CD4-positive, alpha-beta T cell treated with Interleukin-15 for 1 hour (primary cell): ENCODE data around the gene MKNK2.

Source experiments
- DNase-seq: peaks from one replicate; pipeline ENCODE4 v3.0.0-alpha.2; 2020

The MKNK2 gene

DNA sequence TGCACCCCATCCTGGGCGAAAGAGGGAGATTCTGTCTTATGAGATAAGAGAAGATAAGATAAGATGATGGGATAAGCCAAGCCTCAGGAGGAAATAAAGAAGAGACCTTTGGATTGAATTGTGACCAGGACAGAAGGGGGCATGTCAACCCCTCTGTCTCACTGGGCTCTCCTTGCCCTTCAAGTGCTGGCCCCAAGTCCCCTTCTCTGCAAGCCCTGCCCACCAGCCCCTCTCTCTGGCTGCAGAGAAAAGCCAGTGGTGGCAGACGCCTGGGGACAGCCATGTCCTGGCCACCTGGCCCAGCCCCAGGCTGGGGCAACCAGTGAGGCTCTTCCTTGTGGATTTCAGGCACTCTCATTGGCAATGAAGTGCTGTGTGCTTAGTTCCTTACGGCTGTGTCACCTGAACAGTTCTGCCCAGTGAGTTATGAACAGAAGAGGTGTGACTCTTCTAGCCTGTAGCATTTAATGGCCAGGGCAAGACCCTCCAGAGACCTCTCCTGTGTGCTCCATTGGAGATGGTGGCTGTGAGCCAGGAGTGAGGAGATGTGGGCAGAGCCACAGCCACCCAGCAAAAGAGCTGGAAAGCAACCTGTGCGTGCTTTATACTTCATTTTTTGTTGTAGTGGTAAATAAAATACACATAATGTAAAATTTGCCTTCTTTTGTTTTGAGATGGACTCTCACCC, 29.4 kb downstream of the MKNK2 start:
- DNase-seq, result no peak

DNA sequence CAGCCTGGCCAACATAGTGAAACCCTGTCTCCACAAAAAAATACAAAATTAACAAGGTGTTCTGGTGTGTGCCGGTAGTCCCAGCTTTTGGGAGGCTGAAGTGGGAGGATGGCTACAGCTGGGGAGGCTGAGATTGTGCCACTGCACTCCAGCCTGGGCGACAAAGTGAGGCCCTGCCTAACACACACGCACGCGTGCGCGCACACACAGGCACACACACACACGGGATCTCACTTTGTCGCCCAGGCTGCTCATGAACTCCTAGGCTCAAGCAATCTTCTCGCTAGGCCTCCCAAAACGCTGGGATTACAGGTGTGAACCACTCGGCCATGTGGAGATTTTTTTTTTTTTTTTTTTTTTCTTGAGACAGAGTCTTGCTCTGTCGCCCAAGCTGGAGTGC, 32.3 kb downstream of the MKNK2 start:
- no peak for DNase-seq

DNA sequence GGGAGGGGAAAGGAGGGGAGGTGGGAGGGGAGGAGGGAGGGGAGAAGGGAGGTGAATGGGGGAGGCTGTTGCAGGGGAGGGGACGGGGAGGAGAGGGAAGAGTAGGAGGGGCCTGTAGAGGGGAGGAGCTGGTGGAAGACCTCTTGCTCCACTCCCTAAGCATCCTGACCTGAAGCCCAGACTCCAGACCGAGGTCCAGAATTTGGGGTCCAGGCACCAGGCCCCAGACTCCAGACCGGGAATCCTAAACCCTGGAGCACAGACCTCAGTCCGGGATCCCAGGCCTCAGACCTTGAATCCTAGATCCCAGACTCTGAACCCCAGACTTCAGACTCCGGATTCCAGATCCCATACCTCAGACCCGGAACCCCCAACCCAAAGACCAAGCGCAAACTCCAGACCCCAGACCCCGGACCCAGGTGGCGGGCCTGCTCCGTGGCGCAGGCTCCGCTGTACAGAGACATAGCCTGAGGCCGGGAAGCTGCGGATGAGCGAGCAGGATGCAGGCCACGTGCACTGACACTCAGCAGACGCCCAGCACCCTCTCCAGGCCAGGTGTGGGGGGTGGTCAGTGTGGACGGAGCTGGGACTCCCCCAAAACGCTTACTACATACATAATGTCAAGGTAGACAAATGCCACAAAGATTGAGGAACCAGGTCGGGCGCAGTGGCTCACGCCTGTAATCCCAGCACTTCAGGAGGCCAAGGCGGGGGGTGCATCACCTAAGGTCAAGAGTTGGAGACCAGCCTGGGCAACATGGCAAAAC, 34.8 kb downstream of the MKNK2 start:
- peak; percentile 77 for DNase-seq

DNA sequence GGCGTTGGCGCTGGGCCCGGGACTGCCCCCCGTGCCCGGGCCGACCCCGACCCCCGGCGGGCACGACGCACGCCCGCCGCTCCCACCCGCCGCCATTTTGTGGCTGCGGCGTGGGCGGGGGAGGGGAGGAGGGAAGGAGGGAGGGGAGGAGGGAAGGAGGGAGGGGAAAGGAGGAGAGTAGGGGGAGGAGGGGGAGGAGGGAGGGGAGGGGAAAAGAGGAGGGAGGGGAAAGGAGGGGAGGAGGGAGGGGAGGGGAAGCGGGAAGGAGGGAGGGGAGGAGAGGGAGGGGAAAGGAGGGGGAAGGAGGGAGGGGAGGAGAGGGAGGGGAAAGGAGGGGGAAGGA, 35.5 kb downstream of the MKNK2 start, which contains the start of gene BTBD2:
BTBD2 (minus strand) TSS at position 107 of the 343 bp plus-strand sequence; CDS start at position 96, 11 bp downstream.
- DNase-seq, result peak; percentile 42

DNA sequence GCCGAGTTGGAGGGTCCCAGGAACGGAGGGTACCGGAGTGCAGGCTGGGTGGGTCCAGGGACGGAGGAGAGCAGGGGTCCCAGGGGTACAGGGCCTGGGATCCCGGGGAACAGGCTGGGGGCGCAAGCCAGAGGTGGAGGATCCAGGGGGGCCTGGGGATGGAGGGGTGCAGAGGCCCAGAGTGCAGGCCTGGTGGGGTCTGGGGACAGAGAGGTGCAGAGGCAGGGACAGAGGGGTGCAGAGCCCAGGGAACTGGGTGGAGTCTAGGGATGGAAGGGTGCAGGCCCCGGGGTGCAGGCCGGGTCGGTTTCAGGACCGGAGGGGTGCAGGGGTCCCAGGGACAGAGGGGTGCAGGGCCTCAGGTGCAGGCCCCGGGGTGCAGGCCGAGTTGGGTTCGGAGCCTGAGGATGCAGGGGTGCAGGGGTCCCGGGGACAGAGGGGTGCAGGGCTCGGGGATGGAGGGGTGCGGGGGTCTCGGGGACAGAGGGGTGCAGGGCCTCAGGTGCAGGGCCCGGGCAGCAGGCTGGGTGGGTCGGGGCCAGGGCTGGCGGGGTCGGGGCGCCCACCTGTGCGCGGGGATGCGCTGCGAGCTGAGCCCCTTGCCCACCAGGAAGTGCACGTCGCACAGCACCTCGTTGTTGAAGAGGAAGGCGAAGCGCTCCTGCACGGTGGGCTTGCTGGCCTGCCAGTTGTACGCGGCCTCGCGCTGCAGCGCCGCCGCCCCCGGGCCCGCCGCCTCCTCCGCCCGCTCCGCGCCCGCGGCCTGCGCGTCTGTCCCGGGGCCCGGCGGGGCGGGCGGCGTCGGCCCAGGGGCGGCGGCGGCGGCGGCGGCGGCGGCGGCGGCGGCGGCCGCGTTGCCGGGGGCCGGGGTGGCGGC, 36.1 kb downstream of the MKNK2 start:
- DNase-seq, result peak; percentile 34

DNA sequence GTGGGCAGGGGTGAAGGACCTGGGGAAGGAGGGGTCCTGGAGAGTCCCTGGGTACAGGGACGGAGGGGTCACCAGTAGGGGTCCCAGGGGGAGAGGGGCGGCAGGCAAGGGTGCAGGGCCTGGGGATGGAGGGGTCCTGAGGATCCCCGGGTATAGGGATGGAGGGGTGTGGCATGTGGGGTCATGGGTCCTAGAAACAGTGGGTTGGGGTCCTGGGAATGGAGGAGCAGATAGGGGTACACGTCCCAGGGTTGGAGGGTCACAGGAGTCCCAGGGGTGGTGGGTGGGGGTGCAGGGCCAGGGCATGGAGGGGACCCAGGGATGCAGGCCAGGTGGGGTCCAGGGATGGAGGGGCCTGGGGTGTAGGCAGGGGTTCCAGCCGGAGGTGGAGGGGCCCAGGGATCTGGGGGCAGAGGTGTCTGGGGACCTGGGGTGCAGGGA, 36.9 kb downstream of the MKNK2 start:
- DNase-seq, result no peak

DNA sequence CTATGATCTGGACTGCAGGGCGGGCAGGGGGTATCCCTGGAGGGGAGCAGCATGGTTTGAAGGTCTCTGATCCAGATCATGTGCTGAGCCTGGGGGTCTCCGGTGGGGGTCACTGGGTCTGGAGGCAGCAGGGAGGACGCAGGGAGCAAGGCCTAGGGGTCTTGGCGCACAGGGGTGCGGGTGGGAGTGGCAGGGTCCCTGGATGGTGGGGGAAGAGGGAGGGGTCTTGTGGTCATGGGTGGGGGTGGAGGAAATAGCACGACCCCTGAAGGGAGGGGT, 37.4 kb downstream of the MKNK2 start:
- no peak for DNase-seq

DNA sequence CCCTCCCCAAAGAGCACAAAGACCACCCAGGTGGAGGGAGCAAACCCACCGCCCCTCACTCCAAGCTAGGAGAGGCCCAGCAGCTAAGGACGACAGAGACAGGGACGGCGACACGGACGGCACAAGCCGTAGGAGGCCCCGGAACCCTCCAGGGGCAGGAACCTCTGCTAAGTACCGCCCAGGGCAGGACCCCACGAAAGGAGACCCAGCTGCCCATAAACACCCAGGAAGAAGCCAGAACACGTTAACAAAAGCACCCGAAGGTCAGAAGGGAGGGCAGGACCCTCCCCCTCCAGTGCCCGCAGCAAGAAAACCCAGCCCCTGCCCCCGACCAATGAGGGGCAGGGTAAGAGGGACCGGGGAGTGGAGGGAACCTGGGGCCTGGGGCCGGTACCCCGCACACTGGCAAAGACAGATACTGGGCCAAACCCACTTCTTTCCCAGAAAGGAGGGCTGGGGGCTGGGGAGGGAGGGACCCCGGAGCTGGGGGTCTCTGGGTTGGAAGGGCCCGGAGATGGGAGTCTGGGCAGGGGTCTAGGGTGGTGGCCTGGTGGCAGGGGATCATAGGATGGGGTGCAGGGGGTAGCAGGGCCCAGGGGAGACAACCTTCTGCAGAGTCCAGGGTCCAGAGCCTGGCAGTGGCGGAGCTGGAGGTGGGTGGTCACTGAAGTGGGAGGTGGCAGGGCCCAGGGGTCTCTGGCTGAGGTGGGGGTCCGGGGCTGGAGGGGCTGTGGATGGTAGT, 37.9 kb downstream of the MKNK2 start:
- no peak for DNase-seq

DNA sequence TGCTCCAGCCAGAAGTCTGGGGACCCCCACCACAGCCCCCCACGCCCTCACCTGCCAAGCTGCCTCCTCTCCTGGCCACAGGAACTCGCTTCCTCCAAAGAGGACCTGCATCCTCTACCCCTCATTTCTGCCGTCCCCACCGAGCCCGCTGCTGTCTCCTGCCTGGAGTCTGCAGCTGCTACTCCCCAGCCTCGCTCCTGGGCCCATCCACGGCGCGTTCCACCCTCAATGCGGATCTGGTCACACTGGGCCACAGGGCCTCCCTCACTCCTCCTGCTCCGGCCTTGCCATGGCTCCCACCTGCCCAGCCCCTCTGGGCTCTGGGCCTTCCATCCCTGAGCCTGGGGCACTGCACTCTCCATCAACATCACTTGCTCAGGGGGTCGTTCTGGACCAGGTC, 39.9 kb downstream of the MKNK2 start:
- no peak for DNase-seq

DNA sequence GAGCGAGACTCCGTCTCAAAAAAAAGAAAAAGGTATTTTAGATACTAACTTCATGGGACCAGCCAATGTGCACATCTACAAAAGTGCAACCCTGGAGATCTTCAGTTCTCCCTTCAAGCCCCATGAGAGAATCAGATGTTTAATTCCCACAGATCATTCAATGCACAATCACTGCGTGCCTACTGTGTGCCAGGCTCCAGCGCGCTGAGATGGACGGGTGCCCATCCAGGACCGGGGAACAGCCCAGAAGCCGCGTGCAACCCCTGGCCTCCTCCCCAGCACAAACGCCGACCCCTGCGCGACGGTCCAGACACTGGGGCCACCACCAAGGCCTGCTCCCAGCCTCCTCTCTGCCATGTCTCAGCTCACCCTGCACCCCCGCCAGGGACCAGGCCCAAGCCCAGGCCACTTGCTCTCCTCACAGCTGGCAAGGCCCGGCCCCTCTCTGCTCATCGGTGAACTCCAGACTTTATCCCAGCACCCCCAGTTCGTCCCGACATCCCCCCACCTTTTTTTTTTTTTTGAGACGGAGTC, 40.8 kb downstream of the MKNK2 start:
- DNase-seq, result no peak

DNA sequence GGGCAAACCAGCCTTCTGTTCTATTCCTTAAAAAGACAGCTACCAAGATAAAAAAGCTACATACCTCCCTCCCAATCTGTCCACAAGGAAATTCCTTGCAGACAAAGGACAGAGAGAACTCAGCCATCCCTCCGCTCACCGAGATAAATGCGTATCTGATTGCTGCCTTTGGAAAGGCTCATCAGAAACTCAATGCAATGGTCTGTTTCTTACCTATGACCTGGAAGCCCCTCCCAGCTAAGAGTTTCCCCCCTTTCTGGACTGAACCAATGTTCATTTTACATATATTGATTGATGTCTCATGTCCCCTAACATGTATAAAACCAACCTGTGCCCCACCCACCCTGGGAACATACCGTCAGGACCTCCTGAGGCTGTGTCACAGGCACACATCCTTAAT, 47.2 kb downstream of the MKNK2 start:
- DNase-seq, result no peak

DNA sequence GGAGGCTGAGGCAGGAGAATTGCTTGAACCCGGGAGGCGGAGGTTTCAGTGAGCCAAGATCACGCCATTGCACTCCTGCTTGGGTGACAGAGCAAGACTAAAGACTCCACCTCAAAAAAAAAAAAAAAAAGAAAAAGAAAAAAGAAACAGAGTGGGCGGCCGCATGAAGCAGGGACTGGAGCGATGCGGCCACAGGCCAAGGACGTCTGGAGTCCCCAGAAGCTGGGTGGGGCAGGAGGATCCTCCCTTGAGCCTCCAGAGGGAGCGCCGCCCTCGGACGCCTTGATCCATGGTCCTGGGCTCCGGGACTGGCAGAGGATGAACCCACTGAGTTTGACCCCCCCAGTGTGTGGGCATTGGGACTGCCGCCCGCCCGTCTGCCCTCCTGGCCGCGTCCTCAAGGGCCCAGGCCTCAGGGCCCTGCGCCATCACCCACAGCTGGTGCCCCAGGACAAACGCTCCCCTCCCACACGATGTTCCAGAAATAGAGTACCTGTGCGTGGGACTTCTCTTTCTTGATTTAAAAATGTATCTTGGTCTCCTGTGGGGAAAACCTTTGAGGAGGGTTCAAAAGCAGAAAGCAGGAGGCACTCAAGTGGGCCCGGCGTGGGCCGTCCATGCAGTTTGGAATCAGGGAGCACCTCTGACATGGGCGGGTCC, 51.1 kb downstream of the MKNK2 start:
- DNase-seq, result no peak

DNA sequence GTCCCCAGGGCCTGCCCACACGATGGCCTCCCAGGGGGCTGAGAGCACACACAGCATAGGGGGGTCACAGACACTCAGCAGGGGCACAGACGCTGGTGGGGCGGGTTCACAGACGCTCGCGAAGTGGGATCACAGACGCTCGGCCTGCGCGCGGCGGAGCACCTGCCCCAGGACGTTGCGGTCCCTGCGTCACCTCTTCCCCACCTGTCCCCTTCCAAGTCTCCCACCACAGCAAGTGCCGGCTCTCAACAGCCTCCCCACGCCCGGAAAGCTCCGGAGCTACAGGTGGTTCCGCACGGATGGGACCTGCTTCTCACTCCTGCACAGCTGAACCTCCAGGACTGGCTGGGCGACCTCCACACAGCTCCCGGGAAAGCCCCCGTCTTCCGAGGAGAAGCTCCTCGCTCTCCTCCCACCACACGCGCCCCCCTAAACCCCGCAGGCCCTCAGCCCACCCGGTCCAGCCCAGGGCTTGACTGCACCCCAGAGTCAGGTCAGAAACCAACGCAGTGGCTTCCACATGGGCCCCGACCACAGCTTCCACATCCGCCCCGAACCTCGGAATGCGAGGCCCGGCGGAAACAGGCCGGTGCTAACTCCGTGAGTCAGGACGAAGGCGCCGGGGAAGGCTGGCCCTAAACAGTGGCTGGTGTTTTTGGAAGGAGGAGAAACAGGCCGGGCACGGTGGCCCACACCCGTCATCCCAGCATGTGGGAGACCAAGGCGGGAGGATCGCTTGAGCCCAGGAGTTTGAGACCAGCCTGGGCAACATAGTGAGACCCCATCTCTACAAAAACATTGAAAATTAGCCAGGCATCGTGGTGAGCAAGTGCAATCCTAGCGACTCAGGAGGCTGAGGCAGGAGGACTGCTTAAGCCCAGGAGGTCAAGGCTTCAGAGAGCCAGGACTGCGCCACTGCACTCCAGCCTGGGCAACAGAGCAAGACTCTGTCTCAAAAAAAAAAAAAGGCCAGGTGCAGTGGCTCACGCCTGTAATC, 52.0 kb downstream of the MKNK2 start:
- no peak for DNase-seq

DNA sequence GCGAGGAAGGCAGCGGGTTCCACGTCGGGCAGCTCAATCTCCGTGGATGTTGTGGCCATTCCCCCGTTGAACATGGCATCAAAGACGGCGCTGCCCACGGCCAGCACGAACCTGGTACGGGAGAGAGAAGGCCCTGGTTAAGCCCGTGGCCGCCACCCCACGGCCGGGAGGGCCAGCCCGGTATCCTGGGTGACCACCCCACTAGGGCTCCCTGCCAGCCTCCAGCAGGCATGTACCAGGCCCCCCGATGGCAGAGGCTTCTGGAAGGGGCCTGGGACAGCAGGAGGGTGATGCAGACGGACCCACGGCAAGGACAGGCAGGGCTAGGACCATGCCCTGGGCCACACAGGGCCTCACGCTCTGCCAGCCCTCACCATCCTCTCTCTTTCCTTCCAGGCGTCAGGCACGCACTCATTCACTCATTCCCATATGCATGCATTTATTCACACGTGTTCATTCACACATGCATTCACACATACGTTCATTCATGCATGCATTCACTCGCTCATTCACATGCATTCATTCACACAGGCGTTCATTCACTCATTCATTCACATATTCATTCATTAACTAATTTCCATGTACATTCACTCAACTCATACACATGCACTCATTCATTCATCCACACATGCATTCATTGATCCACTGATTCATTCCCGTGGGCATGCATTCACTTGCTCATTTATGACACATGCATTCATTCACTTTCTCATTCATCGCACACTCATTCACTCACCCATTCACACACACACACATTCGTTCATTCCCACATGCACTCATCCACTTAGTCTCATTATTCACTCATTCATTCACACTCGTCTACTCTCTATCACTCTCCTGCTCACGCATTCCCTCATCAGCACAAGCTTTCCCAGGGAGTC, 53.5 kb downstream of the MKNK2 start:
- no peak for DNase-seq

DNA sequence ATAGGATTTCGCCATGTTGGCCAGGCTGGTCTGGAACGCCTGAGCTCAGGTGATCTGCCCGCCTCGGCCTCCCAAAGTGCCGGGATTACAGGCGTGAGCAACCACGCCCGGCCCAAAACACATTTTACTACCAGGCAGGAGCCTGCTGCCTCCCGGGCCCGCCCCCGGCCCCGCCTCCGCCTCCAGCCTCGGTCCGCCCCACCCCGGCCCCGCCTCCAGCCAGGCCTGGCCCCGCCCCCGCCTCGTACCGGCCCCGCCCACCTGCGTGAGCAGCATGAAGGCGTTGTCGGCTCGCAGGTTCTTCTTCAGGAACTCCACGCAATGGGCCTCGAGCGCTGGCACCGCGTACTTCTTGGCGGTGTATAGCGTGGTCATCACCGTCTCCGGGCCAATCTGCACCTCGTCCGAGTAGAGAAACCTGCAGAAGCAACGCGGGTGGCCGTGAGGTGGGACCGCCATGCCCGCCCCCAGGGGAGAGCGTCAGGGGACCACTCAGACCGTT, 58.2 kb downstream of the MKNK2 start:
- DNase-seq, result no peak

DNA sequence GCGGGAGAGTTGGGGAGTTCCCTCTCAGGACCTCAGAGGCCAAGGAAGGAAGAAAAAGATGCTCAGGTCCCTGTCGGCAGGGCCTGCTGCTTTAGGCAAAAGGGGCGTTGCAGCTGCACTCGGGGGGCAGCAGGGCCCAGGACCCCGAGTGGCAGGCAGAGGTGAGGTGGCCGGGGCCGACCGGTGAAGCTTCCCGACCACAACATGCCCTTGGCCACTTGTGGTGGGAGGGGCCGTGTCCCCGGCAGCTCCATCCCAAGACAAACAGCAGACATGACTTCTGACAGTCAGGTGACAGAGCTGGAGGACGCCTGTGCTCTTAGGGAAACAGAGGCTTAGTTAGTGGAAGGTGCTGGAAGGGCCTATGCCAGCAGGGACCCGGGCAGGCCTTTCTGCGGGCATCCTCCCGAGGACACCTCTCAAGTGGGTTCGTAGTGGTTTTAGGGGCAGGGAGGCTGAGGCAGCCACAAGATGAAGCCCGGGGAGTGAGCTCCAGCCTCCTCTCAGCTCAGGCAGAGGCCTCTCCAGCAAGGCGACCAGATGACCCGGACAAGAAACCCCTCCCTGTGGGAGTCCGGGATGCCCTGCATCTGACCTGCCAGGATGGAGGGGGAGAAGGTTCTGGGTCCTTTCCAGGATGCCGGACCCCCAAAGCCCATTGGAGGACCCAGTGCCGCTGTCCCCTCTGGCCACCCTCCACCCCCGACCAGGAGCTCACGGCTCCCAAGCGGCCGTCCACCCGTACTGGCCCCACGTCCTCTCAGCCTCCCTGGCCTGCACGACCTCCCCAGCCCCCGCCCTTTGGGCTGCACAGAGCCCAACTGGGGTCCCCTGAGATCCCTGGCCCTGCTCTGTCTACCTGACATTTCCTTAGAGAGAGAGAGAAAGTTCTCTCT, 59.8 kb downstream of the MKNK2 start:
- DNase-seq, result no peak

DNA sequence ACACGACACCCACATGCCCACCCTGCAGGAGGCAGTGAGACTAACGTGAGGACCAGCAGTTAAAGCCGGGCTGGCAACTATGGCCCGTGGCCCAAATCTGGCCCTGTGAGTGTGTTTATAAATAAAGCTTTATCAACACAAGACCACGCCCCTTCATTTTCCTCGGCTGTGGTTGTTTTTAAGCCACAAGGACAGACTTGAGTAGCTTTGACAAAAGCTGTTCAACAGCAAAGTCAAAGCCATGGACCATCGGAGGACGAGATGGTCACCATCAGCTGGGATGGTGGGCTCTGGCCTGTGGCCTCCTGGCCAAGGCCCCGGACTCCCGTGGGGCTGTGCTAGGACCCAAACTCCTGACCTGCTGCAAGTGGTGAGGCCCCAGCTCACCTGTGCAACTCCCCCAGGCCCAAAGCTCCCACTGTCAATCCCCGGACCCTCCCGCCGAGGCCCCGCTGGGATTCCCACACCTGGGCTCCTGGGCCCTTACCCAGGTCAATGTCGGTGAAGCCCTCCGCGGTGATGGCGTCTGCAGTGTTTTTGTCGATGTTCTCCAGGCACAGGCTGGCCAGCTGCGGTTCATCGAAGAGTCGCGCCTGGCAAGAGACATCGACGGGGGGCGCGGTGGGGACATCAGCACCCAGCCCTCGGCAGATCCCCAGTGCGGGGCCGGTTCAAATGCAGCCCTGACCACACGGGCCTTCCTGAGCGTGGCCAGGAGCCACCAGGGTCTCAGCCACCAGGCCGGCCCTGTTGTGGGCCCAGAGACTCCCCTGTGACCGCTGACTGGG, 60.6 kb downstream of the MKNK2 start:
- no peak for DNase-seq
